Right forelimb (tissue), 1 donor: ENCODE results near the gene USP6NL.
"Not testable (repeated sequence)": the region's sequence is repeated elsewhere in the genome, so short reads cannot be mapped to it uniquely, and the experiment has no call there.

ENCODE experiments used
- DNase-seq: peaks from one replicate; pipeline ENCODE4 v3.0.0-alpha.2; 2018

Gene USP6NL

DNA sequence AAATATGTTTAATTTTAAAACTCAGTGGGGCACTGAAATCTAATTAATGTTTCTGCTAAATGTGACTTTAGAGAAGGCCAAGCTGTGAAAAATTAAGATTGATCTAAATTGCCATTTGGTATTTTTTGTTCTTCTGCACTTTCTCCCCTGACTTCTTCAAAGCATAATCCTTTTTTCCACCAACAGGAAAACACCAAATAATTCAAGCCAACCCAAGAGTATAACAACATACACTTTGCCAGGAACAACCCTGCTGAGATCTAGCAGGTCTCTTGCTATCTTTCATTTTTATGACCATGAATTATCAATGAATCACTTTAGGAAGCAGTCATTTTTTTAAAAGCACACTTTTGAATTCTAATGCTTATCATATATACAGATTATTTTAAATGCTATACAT lies 100.1 kb downstream of the USP6NL start:
- no peak for DNase-seq

DNA sequence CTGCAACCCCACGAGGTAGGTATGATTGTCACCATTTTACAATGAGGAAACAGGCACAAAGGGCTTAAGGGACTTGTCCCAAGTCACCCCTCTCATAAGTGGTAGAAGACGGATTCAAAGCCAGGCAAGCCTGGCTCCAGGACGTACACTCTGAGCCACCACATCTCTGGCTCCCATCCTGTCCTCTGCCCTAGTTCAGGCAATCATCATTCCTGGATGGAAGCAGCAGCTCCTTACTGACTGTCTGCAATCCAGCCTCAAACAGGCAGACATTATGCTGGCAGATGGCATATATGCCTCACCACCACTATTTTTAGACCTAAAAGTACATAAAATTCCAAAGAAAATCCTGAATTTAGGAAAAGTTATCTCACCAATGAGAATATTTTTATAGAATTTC lies 100.7 kb downstream of the USP6NL start:
- DNase-seq = no peak

DNA sequence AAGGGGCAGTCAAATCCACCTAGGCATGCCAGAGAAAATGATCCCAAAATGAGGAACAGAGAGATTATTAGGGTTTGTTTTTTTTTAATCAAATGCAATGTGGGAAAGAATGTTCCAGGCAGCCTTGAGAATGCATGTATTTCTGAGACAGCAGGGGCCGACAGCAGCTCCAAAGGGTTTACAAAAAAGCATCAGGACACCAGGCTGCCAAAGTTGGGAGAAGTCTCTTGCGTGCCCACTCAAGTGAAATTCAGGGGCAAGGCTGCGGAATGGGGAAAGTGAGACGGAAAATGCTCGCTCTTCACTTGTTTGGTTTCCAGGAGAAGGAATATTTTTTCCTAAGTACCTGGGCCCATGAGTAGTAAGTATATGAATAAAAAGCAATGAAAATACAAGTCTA lies 101.2 kb downstream of the USP6NL start:
- no peak for DNase-seq

- no peak for DNase-seq
Measured at GRCh38 chr10:11509036-11509435, 102.4 kb downstream of the USP6NL start.

DNA sequence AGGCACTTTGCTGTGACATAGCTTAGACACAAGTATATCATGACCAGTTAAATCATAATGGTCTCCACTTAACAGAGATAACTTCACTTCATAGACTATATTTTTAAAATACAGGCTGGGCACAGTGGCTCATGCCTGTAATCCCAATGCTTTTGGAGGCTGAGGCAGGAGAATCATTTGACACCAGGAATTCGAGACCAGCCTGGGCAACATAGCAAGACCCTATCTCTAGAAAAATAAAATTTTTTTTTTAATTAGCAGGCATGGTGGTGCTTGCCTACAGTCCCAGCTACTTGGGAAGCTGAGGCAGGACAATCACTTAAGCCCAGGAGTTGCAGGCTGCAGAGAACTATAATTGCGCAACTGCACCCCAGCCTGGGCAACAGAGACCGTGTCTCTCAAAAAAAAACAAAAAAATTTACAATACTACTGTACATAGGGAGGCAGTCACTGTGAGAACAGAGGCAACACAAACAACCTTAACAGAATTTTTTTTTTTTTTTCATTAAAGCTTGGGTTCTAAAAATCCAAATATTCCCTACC lies 105.1 kb downstream of the USP6NL start:
- no peak for DNase-seq

GRCh38 chr10:11505639-11506038 lies 105.8 kb downstream of the USP6NL start:
- no peak for DNase-seq

DNA sequence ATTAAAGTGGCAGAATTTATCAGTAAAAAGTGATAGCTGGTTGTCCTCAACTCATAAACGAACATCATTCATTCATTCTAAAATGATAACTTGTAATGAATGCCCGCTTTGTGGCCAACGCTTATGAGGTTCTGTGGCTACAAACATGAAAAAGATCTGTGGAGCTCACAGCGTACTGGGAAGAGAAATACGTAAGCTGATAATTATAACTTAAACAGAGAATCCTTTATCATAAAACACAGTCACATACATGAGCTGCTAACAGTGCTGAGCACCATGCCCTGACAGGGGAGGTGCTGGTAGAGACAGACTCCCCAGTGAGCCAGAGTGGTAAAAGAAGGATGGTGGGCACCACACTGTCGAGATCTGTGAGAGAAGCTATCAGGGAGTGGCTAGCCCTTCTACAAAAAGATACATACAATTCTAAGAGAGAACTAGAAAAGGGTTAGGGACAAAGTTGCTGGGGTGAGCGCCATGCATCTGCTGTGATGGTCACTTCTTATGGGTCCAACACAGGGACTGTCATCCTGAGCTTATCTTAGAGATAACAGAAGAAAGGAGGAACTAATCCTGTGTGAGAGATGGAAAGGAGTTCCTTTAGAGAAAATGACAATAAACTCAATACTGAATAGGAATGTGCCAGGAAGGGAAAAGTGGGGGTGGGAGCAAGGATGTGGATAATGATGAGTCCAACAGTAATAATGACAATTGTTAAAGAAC lies 106.7 kb downstream of the USP6NL start:
- DNase-seq = no peak

DNA sequence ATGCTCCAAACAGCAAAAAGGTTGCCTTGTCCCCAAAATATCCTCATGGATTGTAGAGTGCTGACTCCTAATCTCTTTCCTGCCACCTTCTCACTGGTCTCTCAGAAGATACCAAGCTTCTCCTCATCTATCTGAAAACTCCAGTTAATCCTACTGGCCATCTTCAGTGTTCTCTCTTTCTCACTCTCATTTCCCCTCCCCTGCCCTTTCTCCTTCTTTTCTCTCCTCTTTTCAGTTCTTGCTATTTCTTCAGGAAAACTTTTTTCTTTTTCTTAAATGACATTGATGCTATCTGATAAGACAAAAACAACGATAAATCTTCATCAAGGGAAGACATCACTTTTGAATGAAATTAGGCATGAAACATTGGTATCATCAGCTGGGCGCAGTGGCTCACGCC lies 109.8 kb downstream of the USP6NL start:
- DNase-seq = no peak

DNA sequence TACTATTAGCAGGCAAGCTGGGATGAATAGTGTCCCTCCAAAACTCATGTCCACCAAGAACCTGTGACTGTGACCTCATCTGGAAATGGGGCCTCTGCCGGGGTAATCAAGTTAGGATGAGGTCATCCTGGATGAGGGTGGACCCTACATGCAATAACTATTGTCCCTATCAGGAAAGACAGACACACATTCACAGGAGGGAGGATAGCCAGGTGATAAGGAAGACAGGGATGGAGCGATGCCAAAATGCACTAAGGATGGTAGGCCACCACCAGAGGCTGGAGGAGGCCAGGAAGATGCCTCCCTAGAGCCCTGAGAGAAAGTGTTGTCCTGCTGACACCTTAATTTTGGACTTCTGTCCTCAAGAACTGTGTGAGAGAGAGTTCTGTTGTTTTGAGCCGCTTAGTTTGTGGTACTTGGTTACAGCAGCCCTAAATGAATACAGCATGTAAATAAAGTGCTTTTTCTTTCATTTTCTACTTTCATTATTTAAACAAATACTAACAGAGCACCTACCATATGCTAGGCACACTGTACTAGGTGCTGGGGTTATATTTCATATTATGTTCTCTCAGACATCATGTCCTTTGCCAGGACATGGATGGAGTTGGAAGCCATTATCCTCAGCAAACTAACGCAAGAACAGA lies 111.9 kb downstream of the USP6NL start:
- no peak for DNase-seq

- no peak for DNase-seq
Measured at GRCh38 chr10:11498399-11498798, 113.1 kb downstream of the USP6NL start.

- DNase-seq = not testable (repeated sequence)
Measured at GRCh38 chr10:11494923-11495322, 116.5 kb downstream of the USP6NL start.

DNA sequence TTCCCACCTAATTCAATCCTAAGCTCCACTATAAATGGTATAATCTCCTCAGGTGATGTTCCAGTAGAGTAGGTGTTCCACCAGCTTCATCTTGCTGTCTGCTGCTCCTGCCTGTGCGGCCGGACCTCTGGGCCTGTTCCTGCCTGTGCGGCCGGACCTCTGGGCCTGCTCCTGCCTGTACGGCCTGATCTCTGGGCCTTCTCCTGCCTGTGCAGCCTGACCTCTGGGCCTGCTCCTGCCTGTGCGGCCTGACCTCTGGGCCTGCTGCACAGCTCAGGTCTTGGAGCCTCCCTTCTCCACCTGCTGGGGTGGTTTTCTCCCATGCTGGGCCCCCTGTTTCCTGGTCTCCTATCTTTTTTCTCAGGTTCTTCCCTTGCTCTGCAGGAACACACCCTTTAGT lies 117.8 kb downstream of the USP6NL start:
- DNase-seq = no peak

DNA sequence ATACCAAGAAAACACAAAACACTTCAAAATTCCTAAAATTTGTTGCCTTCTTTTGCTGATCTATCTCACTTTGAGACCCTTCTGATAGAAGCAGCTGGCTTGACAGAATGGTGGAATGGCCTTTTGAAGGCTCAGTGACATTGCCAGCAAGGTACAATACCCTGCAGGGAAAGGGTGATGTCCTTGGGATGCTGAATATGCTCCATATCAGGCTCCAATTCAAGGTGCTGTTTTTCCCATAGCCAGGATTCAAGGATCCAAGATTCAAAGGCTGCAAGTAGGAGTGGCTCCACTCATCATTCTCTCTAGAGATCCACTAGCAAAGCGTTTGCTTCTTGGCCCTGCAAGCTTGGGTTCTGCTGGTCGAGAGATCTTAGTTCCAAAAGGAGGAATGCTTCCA lies 120.4 kb downstream of the USP6NL start:
- DNase-seq = no peak

DNA sequence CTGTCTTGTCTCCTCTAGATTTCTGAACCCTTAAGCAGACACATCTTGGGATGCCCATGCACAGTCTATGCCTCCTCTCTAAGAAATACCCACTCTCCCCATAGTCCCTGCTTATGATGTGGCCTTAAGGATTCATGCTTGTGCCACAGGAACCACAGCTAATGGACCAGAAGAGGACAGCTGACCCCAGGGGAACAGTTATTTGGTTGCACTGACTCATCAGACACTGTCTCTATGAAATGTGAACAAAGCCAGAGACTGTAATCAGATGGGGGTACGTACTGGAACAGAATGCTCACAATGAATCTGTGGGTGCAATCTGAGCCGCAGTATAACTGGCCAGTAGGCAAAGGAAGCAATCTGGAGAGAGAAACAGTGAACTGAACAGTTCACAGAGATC lies 121.9 kb downstream of the USP6NL start:
- DNase-seq = no peak

GRCh38 chr10:11488126-11488525 lies 123.3 kb downstream of the USP6NL start:
- DNase-seq = no peak

- no peak for DNase-seq
Measured at GRCh38 chr10:11483201-11484148, 128.0 kb downstream of the USP6NL start.

DNA sequence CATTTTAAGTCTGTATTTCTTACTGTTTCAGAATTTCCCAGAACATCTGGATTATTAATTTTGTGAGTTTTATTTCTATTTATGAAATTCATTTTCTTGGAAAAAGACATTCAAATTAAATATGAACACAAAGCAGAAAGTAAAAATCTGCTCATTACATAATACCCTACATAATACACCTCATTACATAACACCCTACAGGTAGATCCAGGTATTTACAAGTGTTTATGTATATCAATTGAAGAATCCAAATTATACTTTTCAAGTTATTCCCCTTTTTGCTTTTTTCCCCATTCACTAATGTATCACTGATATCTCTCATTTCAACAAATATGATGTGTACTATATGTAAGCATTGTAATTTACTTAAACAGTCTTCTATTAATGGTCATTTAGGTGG lies 129.1 kb downstream of the USP6NL start:
- no peak for DNase-seq

GRCh38 chr10:11480687-11481086 lies 130.8 kb downstream of the USP6NL start:
- DNase-seq = no peak

GRCh38 chr10:11479300-11479699 lies 132.2 kb downstream of the USP6NL start:
- DNase-seq = no peak

DNA sequence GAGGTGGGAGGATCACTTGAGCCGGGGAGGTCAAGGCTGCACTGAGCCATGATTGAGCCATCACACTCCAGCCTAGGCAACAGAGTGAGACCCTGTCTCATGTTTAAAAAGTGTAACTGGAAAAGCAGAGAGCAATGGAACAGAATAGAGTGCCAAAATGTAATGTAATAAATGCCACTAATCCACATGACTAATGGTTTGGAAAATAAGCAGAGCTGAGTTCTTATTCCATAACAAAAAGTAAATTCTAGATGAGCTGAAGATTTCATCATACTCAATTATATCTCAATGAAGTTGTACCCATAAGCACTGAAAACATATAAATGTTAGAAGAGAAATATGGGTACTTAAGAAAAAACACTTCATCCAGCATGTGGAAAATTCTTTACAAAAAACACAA lies 132.6 kb downstream of the USP6NL start:
- no peak for DNase-seq

DNA sequence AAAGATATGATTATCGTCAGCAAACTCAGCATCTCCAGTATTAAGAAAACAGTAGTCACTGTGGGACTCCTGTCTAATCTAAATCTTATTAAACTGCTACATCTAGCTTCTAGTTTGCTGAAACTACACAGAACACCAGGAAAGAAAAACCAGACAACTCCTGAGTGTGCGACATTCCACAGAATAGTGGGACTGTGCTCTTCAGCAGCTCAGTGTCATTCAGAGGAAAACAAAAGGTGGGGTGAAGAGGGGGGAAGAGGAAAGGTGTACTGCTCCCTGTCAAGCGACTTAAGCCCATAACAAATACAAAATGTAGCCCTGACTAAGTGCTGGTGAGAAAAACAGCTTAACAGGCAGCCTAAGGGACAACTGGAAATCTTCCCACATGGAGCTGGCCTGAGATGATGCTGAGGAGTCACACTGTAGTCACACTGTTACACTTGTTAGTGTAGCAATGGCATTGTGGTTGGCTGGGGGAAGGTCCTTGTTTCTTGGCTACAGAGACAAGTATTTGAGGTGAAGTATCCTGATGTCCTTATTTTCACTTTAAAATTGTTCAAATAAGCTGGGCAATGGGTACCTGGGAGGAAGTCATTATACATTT lies 135.5 kb downstream of the USP6NL start:
- no peak for DNase-seq

GRCh38 chr10:11473128-11473760 lies 138.2 kb downstream of the USP6NL start:
- DNase-seq = no peak
